MG63 (cell line): Measurements from ENCODE around the gene TBCB. TPM values are rescaled to one million over a fixed set of nuclear protein-coding genes. Genes with fewer than 3 reads are reported as not detected.

ENCODE experiments used
- total RNA-seq: library from RNA; depleted of rRNA; stranded (reverse); fragments of >200 nt; shearing (Covaris generic); gene quantifications from 2 replicates; pipeline ENCODE4 v1.2.3, GENCODE V29; 2014; ENCODE audit warnings: low replicate concordance; rRNA removed

The TBCB gene
- total RNA-seq, 1 experiment from 2014 or later, result 520 TPM

Other genes starting within 250 kb of the TBCB start
- gene APLP1, start 246.9 kb upstream of the TBCB start, total RNA-seq, result 19.1 and 32.5 TPM in 2 replicates
- 0.81 and 2.1 TPM in 2 replicates for gene NFKBID, start 214.9 kb upstream of the TBCB start, total RNA-seq
- not detected in 2 replicates for gene HCST, start 212.9 kb upstream of the TBCB start, total RNA-seq
- gene TYROBP, start 207.2 kb upstream of the TBCB start, total RNA-seq, result not detected in 2 replicates
- 2.3 and 2.9 TPM in 2 replicates for gene LRFN3, start 179.1 kb upstream of the TBCB start, total RNA-seq
- 46.1 and 77.8 TPM in 2 replicates for gene SDHAF1, start 120.3 kb upstream of the TBCB start, total RNA-seq
- gene SYNE4, start 106.7 kb upstream of the TBCB start, total RNA-seq, result 0.22 and 0.23 TPM in 2 replicates
- 25.1 and 26.1 TPM in 2 replicates for gene ALKBH6, start 101.3 kb upstream of the TBCB start, total RNA-seq
- not detected in 2 replicates for gene CLIP3, start 82.6 kb upstream of the TBCB start, total RNA-seq
- gene THAP8, start 61.2 kb upstream of the TBCB start, total RNA-seq, result 0.72 and 2.1 TPM in 2 replicates
- 2.5 and 6.1 TPM in 2 replicates for gene WDR62, start 60.6 kb upstream of the TBCB start, total RNA-seq
- gene OVOL3, start 4.3 kb upstream of the TBCB start, total RNA-seq, result not detected in 2 replicates
- 94.2 and 101 TPM in 2 replicates for gene POLR2I, start 593 bp upstream of the TBCB start, total RNA-seq
- 415 and 505 TPM in 2 replicates for gene CAPNS1, start 24.6 kb downstream of the TBCB start, total RNA-seq
- gene COX7A1, start 37.0 kb downstream of the TBCB start, total RNA-seq, result not detected in 2 replicates
- gene ZNF565, start 99.2 kb downstream of the TBCB start, total RNA-seq, result 3.0 and 3.9 TPM in 2 replicates
- gene ZNF146, start 99.6 kb downstream of the TBCB start, total RNA-seq, result 42.5 and 89.2 TPM in 2 replicates